Motor neuron (in vitro differentiated cells): ENCODE measurements around the gene GATC. TPM values are rescaled to one million over a fixed set of nuclear protein-coding genes. Genes with fewer than 3 reads are reported as not detected.

Experiments used
- ATAC-seq, 8 experiments: fragments of 200-7000 bp; cut with Tn5 transposase; replicated peaks in 6 of 8; 2 replicates each; pipeline ENCODE4 v1.8.0; 2021; ENCODE audit warnings: mild to moderate bottlenecking in 8 of 8, moderate library complexity in 8 of 8
- H3K27ac ChIP-seq, 2 donors: fragments of 250-450 bp; sonication (Bioruptor Pico); 2 replicates each; pipeline ENCODE4 v1.9.0; 2021; ENCODE audit warnings: antibody characterized with exemption in 2 of 2, mild to moderate bottlenecking in 2 of 2, moderate library complexity in 1 of 2
- H3K4me1 ChIP-seq, 2 donors: fragments of 250-450 bp; sonication (Bioruptor Pico); replicated peaks in 1 of 2; 2 replicates each; pipeline ENCODE4 v1.6.1; 2021; ENCODE audit warnings: antibody characterized with exemption in 2 of 2, mild to moderate bottlenecking in 2 of 2, moderate library complexity in 1 of 2
- H3K4me3 ChIP-seq, 5 donors: fragments of 250-450 bp; sonication (Bioruptor Pico); 2 replicates each; pipeline ENCODE4 v1.9.0; 2021; ENCODE audit warnings: antibody characterized with exemption in 5 of 5, mild to moderate bottlenecking in 5 of 5, moderate library complexity in 4 of 5
- WGBS, 10 experiments: fragments of 450-650 bp; shearing (Covaris generic); methylation state at CpG; one replicate each; pipeline ENCODE4 v1.0.0; 2022; 5-methylcytosine and 5-hydroxymethylcytosine counted together
- in situ Hi-C, 9 experiments: fragments of 400-800 bp; cut with MboI; loops; one replicate each; pipeline ENCODE4 v1.15.0; 2021; ENCODE audit warnings: low sequenced_read_pairs in 9 of 9, low pct_unique_long_range_greater_than_20kb in 2 of 9; ENCODE audit not compliant: unreplicated experiment in 9 of 9
- total RNA-seq, 8 experiments: library from RNA; unstranded; fragments of 300-600 nt; gene quantifications; 2 replicates each; pipeline versions ENCODE4 v1.2.3 to v1.2.4, GENCODE V29; 2022

GATC gene
- total RNA-seq, 8 experiments from 2014 or later: 20.4 to 38.8 (median 24.5) TPM

DNA sequence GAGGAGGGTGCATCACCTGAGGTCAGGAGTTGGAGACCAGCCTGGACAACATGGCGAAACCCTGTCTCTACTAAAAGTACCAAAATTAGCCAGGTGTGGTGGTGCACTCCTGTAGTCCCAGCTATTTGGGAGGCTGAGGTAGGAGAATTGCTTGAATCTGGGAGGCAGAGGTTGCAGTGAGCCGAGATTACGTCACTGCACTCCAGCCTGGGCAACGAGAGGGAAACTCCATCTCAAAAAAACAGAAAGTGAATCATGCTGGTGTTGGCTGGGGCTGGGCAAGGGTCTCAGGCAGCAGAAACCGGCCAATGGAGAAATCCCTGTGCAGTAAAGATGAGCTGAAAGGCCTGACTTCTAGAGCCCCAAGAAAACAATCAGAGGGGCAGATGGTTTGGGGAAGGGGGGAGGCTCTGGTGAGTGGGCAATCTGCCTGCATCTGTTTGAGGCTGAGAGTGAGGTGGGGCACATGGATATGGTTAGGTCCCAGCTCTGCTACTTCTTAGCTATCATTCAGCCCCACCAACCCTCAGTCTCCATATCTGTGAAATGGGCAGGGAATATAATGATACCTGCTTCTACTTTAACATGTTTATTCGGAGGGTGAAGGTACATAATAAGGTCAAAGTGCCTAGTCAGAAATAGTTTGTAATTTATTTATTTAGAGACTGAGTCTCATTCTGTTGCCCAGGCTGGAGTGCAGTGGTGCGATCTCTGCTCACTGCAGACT lies 29.6 kb upstream of the GATC start:
- H3K4me1 ChIP-seq: peaks cover 10 to 17% of the 10 kb centered on the region in 2 donors
- in situ Hi-C loops: no loop called here
- WGBS, 10 experiments: 50 to 100% (median 80%) methylated on average over 1 to 6 of the region's 7 CpGs; no CpG with 5 or more reads in 1 of the 10 experiments
- H3K27ac ChIP-seq: no peak overlapping the region
- ATAC-seq: no peak
- no peak overlapping the region for H3K4me3 ChIP-seq

DNA sequence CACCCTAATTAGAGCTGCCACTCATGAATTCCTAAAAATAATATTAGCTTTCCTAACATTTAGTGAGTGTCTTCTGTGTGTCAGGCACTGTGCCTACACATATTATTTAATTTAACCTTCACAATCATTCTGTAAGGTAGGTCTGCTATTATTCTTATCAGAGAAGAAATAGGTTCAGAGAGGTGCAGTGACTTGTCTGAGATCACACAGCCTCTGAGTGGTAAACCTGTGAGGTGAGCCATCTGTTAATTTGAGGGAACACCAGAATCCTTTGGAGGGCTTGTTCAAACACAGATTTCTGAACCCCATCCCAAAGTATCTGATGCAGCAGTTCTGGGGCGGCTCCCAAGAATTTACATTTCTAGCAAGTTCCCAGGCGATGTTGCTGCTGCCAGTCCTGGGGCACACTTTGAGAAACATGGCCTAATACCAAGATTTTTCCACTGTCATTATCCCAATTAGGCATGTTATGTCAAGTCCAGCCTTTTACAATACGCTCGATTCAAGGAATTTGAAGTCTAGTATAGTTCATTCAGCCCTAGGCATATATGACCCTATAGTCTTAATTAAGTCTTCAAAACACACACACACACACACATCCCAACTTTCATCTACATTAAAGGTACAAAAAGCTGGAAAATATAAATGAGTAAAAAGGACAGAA lies 28.2 kb upstream of the GATC start:
- WGBS, 10 experiments: 55 to 91% (median 89%) methylated on average over 2 to 4 of the region's 4 CpGs; no CpG with 5 or more reads in 5 of the 10 experiments
- Histone ChIP-seq H3K4me1 (peaks cover 8 to 10% of the 10 kb centered on the region in 2 donors), H3K4me3 (no peak overlapping the region), H3K27ac (no peak overlapping the region)
- in situ Hi-C loops: no loop called here
- ATAC-seq: no peak

DNA sequence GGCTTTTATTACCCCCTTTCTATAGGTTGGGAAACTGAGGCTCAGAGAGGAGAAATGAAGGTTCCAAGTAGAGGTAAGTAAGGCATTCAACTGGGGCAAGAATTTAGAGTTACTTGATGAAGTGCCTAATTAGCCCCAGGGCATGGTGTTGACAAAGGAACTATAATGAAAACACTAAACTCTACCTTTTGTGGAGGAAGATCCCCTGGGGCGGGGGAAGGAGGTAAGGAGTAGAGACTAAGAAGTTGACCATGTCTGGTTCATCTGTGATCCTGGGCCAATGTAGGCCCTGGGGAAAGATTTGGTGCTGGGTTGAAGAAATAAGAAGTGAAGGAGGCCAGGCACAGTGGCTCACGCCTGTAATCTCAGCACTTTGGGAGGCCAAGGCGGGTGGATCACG lies 24.5 kb upstream of the GATC start:
- 67 to 100% (median 86%) methylated on average over 1 to 4 of the region's 4 CpGs; no CpG with 5 or more reads in 3 of the 10 experiments for WGBS, 10 experiments
- in situ Hi-C loops: no loop called here
- no peak for ATAC-seq
- Histone ChIP-seq H3K4me1 (peaks cover 0 to 6% of the 10 kb centered on the region in 2 donors), H3K4me3 (no peak overlapping the region), H3K27ac (no peak overlapping the region)

DNA sequence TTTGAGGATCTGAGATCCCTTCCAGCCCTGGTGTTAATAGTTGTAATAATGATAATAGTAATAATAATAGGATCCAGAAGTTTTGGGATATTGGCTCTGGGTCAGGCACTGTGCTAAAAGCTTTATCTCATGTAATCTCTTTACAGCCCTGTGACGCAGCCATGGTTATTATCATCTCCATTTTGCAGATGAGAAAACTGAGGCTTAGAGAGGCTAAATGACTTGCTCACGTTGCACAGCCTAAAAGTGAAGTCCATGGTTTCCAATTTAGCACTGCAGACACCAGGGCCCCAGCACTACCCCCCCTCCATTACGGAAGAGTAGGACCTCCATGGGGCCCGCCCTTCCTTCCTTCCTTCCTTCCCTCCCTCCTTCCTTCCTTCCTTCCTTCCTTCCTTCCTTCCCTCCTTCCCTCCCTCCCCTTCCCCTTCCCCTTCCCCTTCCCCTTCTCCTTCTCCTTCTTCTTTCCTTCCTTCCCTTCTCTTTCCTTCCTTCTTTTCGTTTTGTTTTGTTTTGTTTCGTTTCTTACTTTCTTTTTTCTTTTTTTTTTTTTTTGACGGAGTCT lies 23.3 kb upstream of the GATC start:
- ATAC-seq: no peak
- Histone ChIP-seq H3K27ac (no peak overlapping the region), H3K4me1 (peaks cover 0 to 6% of the 10 kb centered on the region in 2 donors), H3K4me3 (no peak overlapping the region)
- WGBS, 10 experiments: 20 to 100% (median 72%) methylated on average over 1 to 6 of the region's 7 CpGs; no CpG with 5 or more reads in 3 of the 10 experiments
- in situ Hi-C loops: no loop called here

DNA sequence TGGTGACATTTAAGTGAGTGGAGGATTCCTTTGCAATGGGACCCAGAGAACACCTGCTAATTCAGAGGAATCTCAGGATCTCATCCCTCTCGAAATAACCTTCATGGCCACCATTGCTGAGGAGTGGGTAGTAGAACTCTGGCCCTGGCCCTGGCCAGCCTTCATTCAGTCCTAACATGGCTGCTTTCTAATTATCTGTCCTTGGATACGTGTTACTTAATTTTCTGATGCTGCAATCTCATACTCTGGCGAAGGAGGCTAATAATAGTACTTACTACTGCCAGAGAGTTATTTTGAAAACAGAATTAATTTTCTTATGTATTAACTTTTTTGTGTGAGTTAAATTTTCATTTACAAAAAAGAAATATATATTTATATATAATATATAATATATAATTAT lies 20.4 kb upstream of the GATC start:
- peaks cover 0 to 8% of the 10 kb centered on the region in 2 donors for H3K4me1 ChIP-seq
- ATAC-seq: no peak
- WGBS, 10 experiments: 32 to 100% (median 64%) methylated on average over 1 to 3 of the region's 3 CpGs; no CpG with 5 or more reads in 2 of the 10 experiments
- in situ Hi-C loops: loop anchor here in 3 of 9 experiments (25.0 kb wide), 1 partner anchor 88 kb away; the partner anchor contains the start of gene PLA2G1B (in 3 of the 3)
- no peak overlapping the region for H3K4me3 ChIP-seq
- H3K27ac ChIP-seq: no peak overlapping the region

DNA sequence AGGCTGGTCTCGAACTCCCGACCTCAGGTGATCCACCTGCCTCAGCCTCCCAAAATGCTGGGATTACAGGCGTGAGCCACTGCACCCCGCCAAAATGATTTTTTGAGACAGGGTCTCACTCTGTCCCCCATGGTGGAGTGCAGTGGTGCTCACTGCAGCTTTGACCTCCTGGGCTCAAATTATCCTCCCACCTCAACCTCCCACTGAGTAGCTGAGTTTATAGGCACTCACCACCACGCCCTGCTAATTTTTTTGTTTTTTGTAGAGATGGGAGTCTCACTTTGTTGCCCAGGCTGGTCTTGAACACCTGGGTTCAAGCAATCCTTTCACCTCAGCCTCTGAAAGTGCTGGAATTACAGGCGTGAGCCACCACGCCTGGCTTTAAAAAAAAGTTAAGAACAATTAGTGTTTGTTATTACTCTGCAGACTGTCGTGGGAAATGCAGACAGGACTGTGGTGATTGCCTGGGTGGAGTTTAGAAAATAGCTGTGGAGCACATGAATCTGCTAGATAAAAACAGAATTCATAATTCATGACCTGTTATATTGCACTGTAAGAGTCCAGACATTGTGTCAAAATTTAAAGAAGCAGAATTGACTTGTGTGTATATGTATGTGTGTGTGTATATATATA lies 17.5 kb upstream of the GATC start:
- 0 to 90% (median 56%) methylated on average over 1 to 7 of the region's 8 CpGs; no CpG with 5 or more reads in 2 of the 10 experiments for WGBS, 10 experiments
- Histone ChIP-seq H3K4me1 (peaks cover 0 to 8% of the 10 kb centered on the region in 2 donors), H3K27ac (no peak overlapping the region), H3K4me3 (no peak overlapping the region)
- ATAC-seq: peak in 2 of 8 experiments; percentile 54 to 56
- in situ Hi-C loops: loop anchor here in 3 of 9 experiments (25.0 kb wide), 1 partner anchor 91 kb away; the partner anchor contains the start of gene PLA2G1B (in 3 of the 3)

DNA sequence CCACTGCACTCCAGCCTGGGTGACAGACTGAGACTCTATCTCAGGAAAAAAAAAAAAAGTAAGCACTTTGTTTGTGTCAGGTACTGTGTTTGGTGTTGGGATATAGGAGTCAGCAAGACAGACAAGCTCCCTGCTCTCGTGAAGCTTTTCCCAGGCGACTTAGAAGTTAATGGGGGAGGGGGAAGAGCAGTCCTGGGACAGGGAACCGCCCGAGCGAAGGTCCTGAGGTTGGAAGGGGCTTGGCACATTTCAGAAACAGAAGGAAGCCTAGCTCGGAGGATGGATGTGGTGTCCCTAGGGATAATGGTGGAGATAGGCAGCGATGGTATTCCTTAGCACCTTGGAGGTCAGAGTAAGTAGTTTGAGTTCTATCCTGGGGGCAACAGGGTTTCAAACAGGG lies 16.9 kb upstream of the GATC start:
- ATAC-seq: no peak
- in situ Hi-C loops: loop anchor here in 3 of 9 experiments (25.0 kb wide), 1 partner anchor 92 kb away; the partner anchor contains the start of gene PLA2G1B (in 3 of the 3)
- H3K27ac ChIP-seq: no peak overlapping the region
- H3K4me1 ChIP-seq: peaks cover 0 to 8% of the 10 kb centered on the region in 2 donors
- H3K4me3 ChIP-seq: no peak overlapping the region
- WGBS, 10 experiments: 33 to 89% (median 62%) methylated on average over 1 to 7 of the region's 7 CpGs; no CpG with 5 or more reads in 4 of the 10 experiments

DNA sequence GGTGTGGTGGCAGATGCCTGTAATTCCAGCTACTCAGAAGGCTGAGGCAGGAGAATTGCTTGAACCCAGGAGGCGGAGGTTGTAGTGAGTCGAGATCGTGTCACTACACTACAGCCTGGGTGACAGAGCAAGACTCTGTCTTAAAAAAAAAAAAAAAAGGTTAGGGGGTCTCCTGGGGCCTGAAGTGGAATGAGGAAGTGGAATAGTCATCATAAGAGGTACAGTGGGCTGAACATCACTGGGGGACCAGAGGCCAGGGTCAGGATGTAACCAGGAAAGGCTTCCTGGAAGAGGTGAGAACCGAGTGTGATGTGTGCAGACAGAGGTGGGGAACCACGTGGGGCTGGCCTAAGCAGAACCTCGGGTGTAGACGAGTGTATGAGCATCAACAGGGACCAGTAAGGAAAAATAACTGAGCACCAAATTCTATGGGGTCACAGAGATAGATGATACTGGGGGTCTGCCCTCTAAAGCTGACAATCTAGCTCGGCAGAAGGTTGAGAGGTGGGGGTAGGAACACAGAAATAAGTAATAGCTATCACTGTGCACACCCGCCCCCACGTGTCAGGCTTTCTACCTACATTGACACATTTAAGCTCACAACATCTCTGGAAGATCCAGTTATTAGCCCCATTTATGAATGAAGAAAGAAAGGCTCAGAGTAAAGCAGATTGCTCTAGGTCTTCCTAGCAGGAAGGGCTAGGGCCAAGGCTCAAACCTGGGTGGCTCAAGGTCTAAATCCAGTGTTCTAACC lies 13.3 kb upstream of the GATC start:
- WGBS, 10 experiments: 0 to 77% (median 37%) methylated on average over 1 to 7 of the region's 10 CpGs; no CpG with 5 or more reads in 4 of the 10 experiments
- H3K27ac ChIP-seq: no peak overlapping the region
- in situ Hi-C loops: loop anchor here in 4 of 9 experiments (10.0 to 25.0 kb wide), 3 partner anchors 78 to 108 kb away; partner anchors contain the start of gene PLA2G1B (in 4 of the 4)
- H3K4me1 ChIP-seq: peaks cover 0 to 2% of the 10 kb centered on the region in 2 donors
- H3K4me3 ChIP-seq: no peak overlapping the region
- no peak for ATAC-seq

DNA sequence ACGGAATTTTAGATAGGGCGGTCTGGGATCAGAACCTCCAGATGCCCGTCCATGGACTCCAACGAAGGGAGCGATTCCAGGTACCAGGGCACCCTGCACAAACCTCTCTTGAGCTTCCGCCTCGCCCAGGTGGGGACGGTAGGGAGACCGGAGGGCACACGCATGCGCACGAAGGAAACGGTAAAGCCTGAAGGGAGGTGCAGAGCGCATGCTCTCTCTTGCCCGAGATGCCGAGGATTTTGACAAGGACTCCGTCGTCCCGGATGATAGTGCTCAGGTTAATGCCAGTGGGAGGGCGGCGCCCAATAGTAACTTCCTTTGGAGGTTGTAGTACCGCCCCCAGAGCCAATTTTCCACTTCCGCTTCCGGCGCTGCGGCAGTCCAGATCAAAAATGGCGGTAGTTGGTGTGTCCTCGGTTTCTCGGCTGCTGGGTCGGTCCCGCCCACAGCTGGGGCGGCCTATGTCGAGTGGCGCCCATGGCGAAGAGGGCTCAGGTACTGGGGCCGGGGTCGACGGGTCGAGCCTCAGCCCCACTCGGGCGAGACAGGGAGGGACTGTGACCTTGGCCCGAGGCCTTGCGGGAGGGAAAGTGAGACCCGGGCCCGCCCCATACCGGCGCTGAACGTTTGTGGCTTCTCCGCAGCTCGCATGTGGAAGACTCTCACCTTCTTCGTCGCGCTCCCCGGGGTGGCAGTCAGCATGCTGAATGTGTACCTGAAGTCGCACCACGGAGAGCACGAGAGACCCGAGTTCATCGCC lies 8.3 kb upstream of the GATC start, which contains the start of gene COX6A1:
Gene COX6A1, plus strand, starts transcription at position 379 of the 760 bp plus-strand sequence. Its CDS starts 14 bp downstream, at position 393.
- in situ Hi-C loops: loop anchor here in 4 of 9 experiments (10.0 to 25.0 kb wide), 3 partner anchors 83 to 113 kb away; partner anchors contain the start of gene PLA2G1B (in 4 of the 4)
- peak within 1 kb of the TSS; percentile 67 to 88 for H3K27ac ChIP-seq
- WGBS, 10 experiments: 0 to 6% (median 0%) methylated on average over 2 to 21 of the region's 59 CpGs; no CpG with 5 or more reads in 1 of the 10 experiments

DNA sequence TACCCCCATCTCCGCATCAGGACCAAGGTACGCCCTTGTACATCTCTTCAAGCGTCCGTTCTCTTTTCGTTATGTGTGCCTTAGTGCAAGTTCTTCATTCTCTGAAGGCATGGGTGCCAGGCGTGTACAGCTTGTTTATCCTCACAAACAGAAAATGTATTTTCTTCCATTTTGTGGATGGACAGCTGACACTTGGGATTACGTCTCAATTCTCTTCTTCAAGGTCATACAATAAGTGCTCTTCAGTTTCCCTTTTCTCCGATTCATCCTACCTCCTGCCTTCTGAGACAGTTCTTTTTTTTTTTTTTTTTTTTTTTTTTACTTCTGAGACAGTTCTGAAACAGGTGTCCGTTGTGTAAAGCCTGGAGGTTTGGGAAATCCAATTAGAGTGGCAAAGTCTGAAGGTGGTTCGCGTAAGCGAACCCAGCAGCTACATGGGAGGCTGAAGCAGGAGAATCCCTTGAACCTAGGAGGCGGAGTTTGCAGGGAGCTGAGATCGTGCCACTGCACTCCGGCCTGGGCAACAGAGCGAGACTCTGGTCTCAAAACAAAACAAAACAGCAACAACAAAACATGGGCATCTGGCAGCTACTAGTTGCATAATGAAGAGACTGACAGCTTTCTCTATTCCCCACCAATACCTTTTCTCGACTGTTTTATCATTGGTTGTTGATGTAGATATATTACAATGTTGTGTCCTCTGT lies 7.6 kb upstream of the GATC start:
- ATAC-seq: peak in 3 of 8 experiments; percentile 2 to 6 (median 3)
- Histone ChIP-seq H3K27ac (peak overlapping the region; percentile 67 to 88), H3K4me3 (peak overlapping the region; percentile 62 to 99 (median 83)), H3K4me1 (peaks cover 13 to 14% of the 10 kb centered on the region in 2 donors)
- in situ Hi-C loops: loop anchor here in 4 of 9 experiments (10.0 to 25.0 kb wide), 3 partner anchors 84 to 114 kb away; partner anchors contain the start of gene PLA2G1B (in 4 of the 4)
- WGBS, 10 experiments: 0 to 80% (median 28%) methylated on average over 1 to 16 of the region's 17 CpGs

More for the DNA sequence above, 8.3 kb upstream of the GATC start, which contains the start of gene COX6A1:
- peak; percentile 96 to 100 (median 100) for ATAC-seq
- Histone ChIP-seq H3K4me3 (peak within 1 kb of the TSS; percentile 62 to 99 (median 83)), H3K4me1 (peaks cover 13 to 14% of the 10 kb centered on the region in 2 donors)
